HFF-Myc (cell line): ENCODE data around the gene HSPB6.

Experiments used
- DNase-seq: peaks from one replicate; pipeline ENCODE4 v3.0.0-alpha.2; 2011; ENCODE audit warnings: low read depth; ENCODE audit errors: extremely low read depth
- H3K4me3 ChIP-seq: replicated peaks from 2 replicates; pipeline ENCODE4 v1.5.1; 2011; ENCODE audit warnings: low read depth, mild to moderate bottlenecking, control low read depth, low read length
- CTCF ChIP-seq: IDR thresholded peaks from 2 replicates; pipeline ENCODE4 v1.5.1; 2012; ENCODE audit warnings: mild to moderate bottlenecking, low read depth, low read length, control low read depth; ENCODE audit errors: missing control alignments

Gene HSPB6

GRCh38 chr19:35713506-35713850, 43.4 kb downstream of the HSPB6 start:
- DNase-seq = no peak

GRCh38 chr19:35712567-35713505, 44.0 kb downstream of the HSPB6 start:
- no peak for TF ChIP-seq CTCF
- no peak for DNase-seq
- no peak overlapping the region for H3K4me3 ChIP-seq

More at GRCh38 chr19:35713506-35713850, 43.4 kb downstream of the HSPB6 start:
- no peak overlapping the region for H3K4me3 ChIP-seq
- no peak for TF ChIP-seq CTCF

GRCh38 chr19:35710784-35711723, 45.8 kb downstream of the HSPB6 start:
- no peak overlapping the region for H3K4me3 ChIP-seq
- no peak for DNase-seq
- TF ChIP-seq CTCF = no peak

GRCh38 chr19:35708391-35708790, 48.4 kb downstream of the HSPB6 start:
- no peak for DNase-seq
- no peak overlapping the region for H3K4me3 ChIP-seq
- TF ChIP-seq CTCF = no peak
